Measurements from ENCODE around the gene SLC22A7.

- no peak for TF ChIP-seq CTCF (IDR thresholded peaks at IDR 0.05)
- TF ChIP-seq POLR2A (IDR thresholded peaks at IDR 0.05): no peak
These were observed 3.2 kb downstream of the SLC22A7 start for GRCh38 chr6:43301081-43301870.
